ENCODE results near the gene SDK1.
"Not testable (repeated sequence)": the region's sequence is repeated elsewhere in the genome, so short reads cannot be mapped to it uniquely, and the experiment has no call there.

SDK1 gene

DNA sequence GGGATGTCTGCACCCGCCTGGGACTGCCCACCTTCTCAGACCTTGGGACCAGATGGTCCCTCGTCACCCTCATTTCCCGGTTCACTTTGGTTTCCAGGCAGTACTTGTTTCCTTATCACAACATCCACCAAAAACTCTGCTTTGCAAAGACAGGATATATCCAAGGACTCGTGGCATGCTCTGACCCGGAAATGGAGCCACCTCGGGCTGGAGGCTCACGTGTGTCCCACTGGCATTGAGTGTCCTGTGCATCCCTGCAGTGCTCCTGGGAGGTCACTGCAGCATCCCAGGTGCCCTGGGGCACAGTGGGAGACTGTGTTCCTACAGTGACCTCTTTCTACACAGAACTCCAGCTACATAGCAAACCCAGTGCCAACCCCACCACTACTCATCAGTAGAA, 769.2 kb downstream of the SDK1 start:
- DNase-seq = no peak

GRCh38 chr7:4071370-4072058, 770.5 kb downstream of the SDK1 start:
- DNase-seq = no peak

GRCh38 chr7:4072161-4072925, 771.3 kb downstream of the SDK1 start:
- DNase-seq = no peak

DNA sequence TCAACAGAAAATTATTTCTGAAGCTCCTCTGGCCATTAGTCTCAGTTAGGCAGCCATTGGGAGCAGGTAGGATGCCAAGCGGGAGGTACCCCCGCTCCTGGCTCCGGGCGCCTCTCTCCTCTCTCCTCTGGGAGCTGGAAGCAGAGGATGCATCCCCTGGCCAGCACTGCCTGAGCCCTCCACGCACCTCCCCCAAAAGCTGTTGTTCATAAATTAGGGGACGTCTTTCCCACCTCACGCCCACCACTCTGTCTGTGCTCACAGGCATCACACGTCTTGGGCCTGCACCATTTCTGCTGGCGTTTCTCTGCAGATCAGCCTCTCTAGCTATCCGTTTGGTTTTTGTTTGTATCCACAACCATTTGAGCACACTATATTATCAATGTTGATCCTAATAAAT, 772.0 kb downstream of the SDK1 start:
- no peak for DNase-seq

GRCh38 chr7:4073750-4074149, 772.7 kb downstream of the SDK1 start:
- DNase-seq = no peak

- no peak for DNase-seq
Observed at GRCh38 chr7:4074407-4074806, 773.4 kb downstream of the SDK1 start.

- DNase-seq = no peak
Observed at GRCh38 chr7:4074994-4075393, 773.9 kb downstream of the SDK1 start.

DNA sequence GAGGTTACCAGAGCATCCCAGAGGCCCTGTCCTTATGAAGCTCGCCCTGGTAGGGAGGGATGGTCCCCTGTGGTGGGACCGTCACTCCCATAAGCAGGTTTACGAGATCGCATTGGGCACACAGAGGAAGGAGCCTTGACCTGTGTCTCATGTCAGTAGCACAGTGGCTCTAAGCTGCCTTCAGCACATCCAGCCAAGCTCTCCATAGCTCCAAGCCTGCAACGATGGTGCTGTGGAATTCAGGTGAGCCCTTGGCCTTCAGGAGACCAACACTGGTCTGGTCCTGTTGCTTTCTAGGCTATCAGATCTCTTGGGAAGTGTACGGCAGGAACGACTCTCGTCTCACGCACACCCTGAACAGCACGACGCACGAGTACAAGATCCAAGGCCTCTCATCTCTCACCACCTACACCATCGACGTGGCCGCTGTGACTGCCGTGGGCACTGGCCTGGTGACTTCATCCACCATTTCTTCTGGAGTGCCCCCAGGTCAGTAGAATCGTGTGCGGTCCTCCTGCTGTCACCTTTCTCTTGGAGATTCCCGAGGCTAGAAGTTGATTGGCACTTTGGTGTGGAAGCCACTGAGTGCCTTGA, 775.7 kb downstream of the SDK1 start:
- DNase-seq = no peak

- no peak for DNase-seq
Observed at GRCh38 chr7:4077980-4078379, 776.9 kb downstream of the SDK1 start.

GRCh38 chr7:4078580-4078979, 777.5 kb downstream of the SDK1 start:
- no peak for DNase-seq

- DNase-seq = no peak
Observed at GRCh38 chr7:4079366-4079765, 778.3 kb downstream of the SDK1 start.

GRCh38 chr7:4079956-4080355, 778.9 kb downstream of the SDK1 start:
- DNase-seq = no peak

DNA sequence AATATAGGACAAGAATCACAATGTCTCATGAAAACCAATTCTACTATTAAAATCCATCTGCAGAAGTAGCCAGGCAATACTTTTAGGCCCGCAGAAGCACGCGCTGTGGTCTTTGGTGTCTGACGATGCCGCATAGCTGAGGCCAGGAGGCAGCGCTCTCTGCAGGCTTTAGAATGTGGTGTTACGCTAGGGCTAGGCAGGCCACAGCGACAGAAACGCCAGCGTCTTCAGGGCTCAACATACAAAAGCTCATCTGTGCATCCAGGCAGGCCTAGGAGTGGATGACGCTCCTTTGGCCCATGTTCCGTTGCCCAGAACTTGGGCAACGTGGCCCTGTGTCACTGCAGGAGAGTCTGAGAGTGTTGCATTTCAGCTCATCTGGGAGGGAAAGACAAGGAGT, 779.9 kb downstream of the SDK1 start:
- DNase-seq = no peak

DNA sequence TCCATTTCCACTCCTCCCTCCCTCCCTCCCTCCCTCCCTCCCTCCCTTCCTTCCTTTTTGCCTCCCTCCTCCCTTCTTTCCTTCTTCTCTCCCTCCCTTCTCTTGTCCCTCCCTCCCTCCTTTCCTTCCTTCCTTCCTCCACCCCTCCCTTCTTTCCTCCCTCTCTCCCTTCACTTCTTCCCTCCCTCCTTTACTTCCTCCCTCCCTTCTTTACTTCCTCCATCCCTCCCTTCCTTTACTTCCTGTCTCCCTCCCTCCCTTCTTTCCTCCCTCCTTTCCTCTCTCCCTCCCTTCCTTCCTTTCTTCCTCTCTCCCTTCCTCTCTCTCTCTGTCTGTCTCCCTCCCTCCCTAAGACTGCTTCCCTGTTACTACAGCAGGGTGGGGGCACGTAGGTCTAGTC, 782.5 kb downstream of the SDK1 start:
- DNase-seq = no peak

DNA sequence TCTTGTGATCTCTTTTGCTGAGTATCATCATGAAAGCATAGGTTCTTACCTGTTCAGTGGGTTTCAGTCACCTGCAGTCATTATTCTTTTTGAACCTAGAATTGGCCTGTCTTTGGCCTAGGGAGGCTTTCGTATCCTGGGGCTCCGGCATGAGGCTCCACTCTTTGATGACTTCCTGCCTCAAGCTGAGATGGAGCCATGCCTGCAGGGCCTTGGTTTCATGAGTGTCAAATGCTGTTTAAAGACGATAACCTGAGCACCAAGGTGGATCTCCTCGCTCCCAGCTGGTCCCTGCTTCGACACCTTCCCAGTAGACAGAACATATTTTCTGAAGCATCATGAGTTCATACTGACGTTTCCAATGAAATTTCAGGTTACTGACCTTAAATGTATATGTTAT, 783.2 kb downstream of the SDK1 start:
- DNase-seq = no peak

DNA sequence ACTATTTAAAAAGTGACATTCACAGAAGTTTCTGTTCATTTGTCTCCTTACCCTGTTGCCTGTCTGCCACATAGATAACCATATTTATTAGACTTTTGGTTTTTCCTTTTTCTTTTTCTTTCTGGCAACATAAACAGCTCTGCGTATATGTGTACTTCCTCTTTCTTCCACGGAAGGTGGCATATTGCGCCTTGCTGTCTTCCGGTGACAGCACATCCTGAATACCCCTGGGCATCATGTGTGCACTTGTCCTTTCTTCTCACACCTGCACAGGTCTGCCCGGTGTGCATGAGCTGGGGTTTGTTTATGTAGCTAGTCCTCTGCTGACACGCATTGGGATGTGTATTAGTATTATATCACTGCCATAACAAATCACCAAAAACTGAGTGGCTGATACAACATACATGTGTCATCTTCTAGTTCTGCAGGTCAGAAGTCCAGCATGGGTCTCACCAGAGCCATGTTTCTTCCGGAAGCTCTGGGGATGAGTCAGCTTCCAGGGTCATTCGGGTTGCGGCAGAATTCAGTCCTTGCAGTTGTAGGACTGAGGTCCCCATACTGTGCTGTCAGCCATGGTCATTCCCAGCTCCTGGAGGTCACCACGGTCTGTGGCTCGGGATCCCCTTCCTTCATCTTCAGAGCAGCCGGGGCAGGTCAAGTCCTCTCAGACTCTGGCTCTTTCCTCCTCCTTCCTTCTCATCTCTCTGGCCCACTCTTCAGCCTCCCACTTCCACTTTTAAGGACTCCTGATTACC, 785.1 kb downstream of the SDK1 start:
- no peak for DNase-seq

GRCh38 chr7:4086723-4087122, 785.7 kb downstream of the SDK1 start:
- DNase-seq = no peak

GRCh38 chr7:4091767-4092166, 790.7 kb downstream of the SDK1 start:
- no peak for DNase-seq

- DNase-seq = no peak
Observed at GRCh38 chr7:4093035-4093434, 792.0 kb downstream of the SDK1 start.

DNA sequence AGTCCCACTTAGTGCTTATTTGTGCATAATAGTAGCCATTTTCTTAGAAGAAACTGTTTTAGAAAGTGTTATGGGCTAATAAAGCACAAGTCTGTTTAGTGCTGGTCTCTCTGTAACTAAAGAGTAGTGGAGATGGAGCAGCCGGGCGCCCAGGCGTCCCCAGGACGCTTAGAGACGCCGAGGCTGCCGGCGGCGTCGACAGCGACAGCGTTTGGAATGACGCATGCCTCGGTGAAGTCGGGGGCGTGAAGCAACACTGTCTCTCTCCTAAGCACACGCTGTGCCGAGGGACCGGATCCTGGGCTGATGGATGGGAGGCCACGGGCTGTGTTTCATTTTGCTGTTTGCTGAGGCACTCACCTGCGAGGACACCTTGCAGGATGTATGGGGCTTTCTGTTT, 792.4 kb downstream of the SDK1 start:
- DNase-seq = no peak

DNA sequence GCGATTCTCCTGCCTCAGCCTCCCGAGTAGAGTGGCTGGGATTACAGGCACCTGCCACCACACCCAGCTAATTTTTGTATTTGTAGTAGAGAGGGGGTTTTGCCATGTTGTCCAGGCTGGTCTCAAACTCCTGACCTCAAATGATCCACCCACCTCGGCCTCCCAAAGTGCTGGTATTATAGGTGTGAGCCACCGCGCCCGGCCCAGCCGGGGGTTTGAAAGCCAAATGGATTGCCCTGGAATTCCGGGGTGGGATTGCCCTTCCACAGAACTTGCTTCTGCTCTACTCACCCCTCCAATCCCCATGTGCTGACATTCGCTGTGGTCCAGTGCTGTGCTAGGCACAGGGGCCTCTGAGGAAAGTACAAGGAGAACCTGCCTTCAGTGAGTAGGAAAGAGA, 793.1 kb downstream of the SDK1 start:
- not testable (repeated sequence) for DNase-seq

DNA sequence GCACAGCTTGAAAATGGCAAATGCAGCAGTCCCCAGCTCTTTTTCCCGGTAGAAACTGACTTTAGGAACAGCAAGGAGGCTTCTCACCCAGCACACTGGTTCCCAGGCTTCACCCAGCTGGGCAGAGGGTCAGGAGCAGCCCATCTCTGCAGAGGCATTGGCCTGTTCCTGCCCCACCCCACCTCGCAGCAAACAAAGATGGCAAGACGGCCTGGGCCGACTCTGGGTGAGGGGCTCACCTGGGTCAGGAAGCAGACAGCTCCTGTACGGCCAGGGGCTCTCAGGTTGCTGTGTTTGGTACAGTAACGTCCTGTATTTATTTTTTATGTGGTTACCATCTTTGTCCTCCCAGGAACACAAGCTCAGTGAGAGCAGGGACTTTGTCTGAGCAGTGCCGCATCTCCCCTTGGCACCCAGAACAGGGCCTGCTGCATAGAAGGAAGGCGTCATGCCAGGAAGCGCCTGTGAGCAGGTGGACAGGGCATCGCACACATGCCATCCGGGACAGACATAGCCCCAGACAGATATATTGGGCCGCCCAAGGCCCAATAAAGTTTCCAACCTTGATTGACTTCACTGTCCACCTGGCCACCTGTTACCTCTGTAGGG, 796.1 kb downstream of the SDK1 start:
- DNase-seq = no peak

DNA sequence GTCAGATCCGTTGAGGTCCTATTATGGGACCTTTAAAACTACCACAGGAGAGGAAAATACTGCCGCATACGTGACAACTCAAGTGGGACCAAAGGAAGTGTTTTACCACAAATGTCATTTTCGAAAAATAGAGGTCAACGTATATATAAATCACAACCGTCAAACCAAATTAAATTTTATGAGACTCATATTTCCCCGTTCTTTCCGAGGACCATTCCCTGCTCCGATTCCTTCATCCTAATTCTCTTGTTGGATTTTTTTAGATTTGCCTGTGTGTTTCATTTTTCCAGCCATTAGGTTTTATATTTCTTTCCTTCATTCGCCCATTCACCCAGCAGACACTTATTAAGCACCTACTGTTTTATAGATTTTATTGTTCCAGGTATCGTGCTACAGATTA, 797.1 kb downstream of the SDK1 start:
- no peak for DNase-seq
